Measurements from ENCODE around the gene GALNT2.
A peak's percentile ranks its signal among the peaks of the same experiment; 100 is the strongest.

GALNT2 gene

GRCh38 chr1:230070321-230071208 is 3.5 kb downstream of the GALNT2 start:
- DNase-seq (ENCODE audit: low read depth), result no peak
- TF ChIP-seq CTCF (conservative IDR thresholded peaks at IDR 0.05; ENCODE audit: low read depth, low read length), result no peak
- H3K4me3 ChIP-seq (ENCODE audit: low read depth, low read length), result no peak overlapping the region

- TF ChIP-seq CTCF (conservative IDR thresholded peaks at IDR 0.05; ENCODE audit: low read depth, low read length), result no peak
- H3K4me3 ChIP-seq (ENCODE audit: low read depth, low read length), result no peak overlapping the region
- no peak for DNase-seq (ENCODE audit: low read depth)
These were observed 4.3 kb downstream of the GALNT2 start for GRCh38 chr1:230071316-230071715.

GRCh38 chr1:230072296-230072695 is 5.3 kb downstream of the GALNT2 start:
- no peak overlapping the region for H3K4me3 ChIP-seq (ENCODE audit: low read depth, low read length)
- no peak for DNase-seq (ENCODE audit: low read depth)
- no peak for TF ChIP-seq CTCF (conservative IDR thresholded peaks at IDR 0.05; ENCODE audit: low read depth, low read length)

GRCh38 chr1:230072866-230073265 is 5.8 kb downstream of the GALNT2 start:
- DNase-seq (ENCODE audit: low read depth), result no peak
- no peak for TF ChIP-seq CTCF (conservative IDR thresholded peaks at IDR 0.05; ENCODE audit: low read depth, low read length)
- no peak overlapping the region for H3K4me3 ChIP-seq (ENCODE audit: low read depth, low read length)

GRCh38 chr1:230073371-230074035 is 6.5 kb downstream of the GALNT2 start:
- no peak overlapping the region for H3K4me3 ChIP-seq (ENCODE audit: low read depth, low read length)
- peak; percentile 62 for DNase-seq (ENCODE audit: low read depth)
- no peak for TF ChIP-seq CTCF (conservative IDR thresholded peaks at IDR 0.05; ENCODE audit: low read depth, low read length)

GRCh38 chr1:230074270-230074669 is 7.2 kb downstream of the GALNT2 start:
- DNase-seq (ENCODE audit: low read depth), result no peak
- no peak overlapping the region for H3K4me3 ChIP-seq (ENCODE audit: low read depth, low read length)
- TF ChIP-seq CTCF (conservative IDR thresholded peaks at IDR 0.05; ENCODE audit: low read depth, low read length), result peak; percentile 23
